Heart left ventricle (tissue), 16 donors: ENCODE measurements around the gene TMEM273. TPM values are rescaled to one million over a fixed set of nuclear protein-coding genes. Genes with fewer than 3 reads are reported as not detected.

Source experiments
- ATAC-seq, 4 donors: fragments of 200-7000 bp; cut with Tn5 transposase; one replicate each; pipeline ENCODE4 v1.9.1; 2020 to 2022; ENCODE audit warnings: moderate library complexity in 4 of 4, mild to moderate bottlenecking in 3 of 4, moderate number of reproducible peaks in 1 of 4
- DNase-seq, 5 donors: peaks; one replicate each; pipeline ENCODE4 v3.0.0-alpha.2; 2020
- H3K27ac ChIP-seq, 12 donors: fragments of 200-600 bp; sonication (generic) in 4 of 12; one replicate each; pipeline versions ENCODE4 v1.5.0 to v1.8.0; 2016 to 2022; ENCODE audit warnings: mild to moderate bottlenecking in 2 of 12
- H3K27me3 ChIP-seq, 9 donors: fragments of 200-600 bp; sonication (generic) in 2 of 9; one replicate each; pipeline versions ENCODE4 v1.5.1 to v1.8.0; 2016 to 2022; ENCODE audit warnings: mild to moderate bottlenecking in 3 of 9
- H3K36me3 ChIP-seq, 9 donors: fragments of 200-600 bp; sonication (generic) in 2 of 9; one replicate each; pipeline versions ENCODE4 v1.5.0 to v1.8.0; 2018 to 2022; ENCODE audit warnings: mild to moderate bottlenecking in 2 of 9
- H3K4me1 ChIP-seq, 12 donors: fragments of 200-600 bp; sonication (generic) in 4 of 12; one replicate each; pipeline versions ENCODE4 v1.5.0 to v1.8.0; 2016 to 2022; ENCODE audit warnings: mild to moderate bottlenecking in 3 of 12
- H3K4me3 ChIP-seq, 12 donors: fragments of 200-600 bp; sonication (generic) in 4 of 12; one replicate each; pipeline versions ENCODE4 v1.5.0 to v1.8.0; 2017 to 2022; ENCODE audit warnings: mild to moderate bottlenecking in 9 of 12, moderate library complexity in 4 of 12
- H3K9me3 ChIP-seq, 12 donors: fragments of 200-600 bp; sonication (generic) in 4 of 12; one replicate each; pipeline versions ENCODE4 v1.5.0 to v1.8.0; 2016 to 2022; ENCODE audit warnings: mild to moderate bottlenecking in 1 of 12
- CTCF ChIP-seq, 12 donors: fragments of 200-600 bp; sonication (generic) in 4 of 12; IDR thresholded peaks; one replicate each; pipeline versions ENCODE4 v1.5.0 to v1.8.0; 2018 to 2022; ENCODE audit warnings: antibody characterized with exemption in 12 of 12, mild to moderate bottlenecking in 5 of 12
- POLR2A ChIP-seq, 2 donors: fragments of 450-650 bp; IDR thresholded peaks; one replicate each; pipeline ENCODE4 v1.6.1; 2017; ENCODE audit warnings: antibody characterized with exemption in 2 of 2, mild to moderate bottlenecking in 2 of 2, moderate library complexity in 2 of 2
- WGBS, 4 donors: extraction: QIAGEN DNeasy Blood & Tissue Kit in 2 of 4; methylation state at CpG; one replicate each; pipeline versions ENCODE4 v1.1.5 to v1.1.7; 2013 to 2018; 5-methylcytosine and 5-hydroxymethylcytosine counted together
- intact Hi-C, 10 donors: fragments of 100-400 bp; cut with DNase I; formaldehyde crosslinking; loops; one replicate each; pipeline versions ENCODE4 v1.11.1 to v1.14.2; 2022
- polyA plus RNA-seq, 2 donors: library from polyadenylated mRNA; stranded (reverse); fragments of 200-250 nt; gene quantifications; one replicate each; pipeline ENCODE4 v1.2.3, GENCODE V29; 2013
- total RNA-seq, 9 donors: library from RNA; depleted of rRNA in 2 of 9; stranded (reverse); fragments of >200 nt in 2 of 9; fragmentation: NEBNext Ultra II Directional in 3 of 9; extraction: Animal tissue kit (Norgen Biotek cat#: 25700) in 3 of 9; gene quantifications; one replicate each; pipeline versions ENCODE4 v1.1.0 to v1.2.4, GENCODE V29; 2016 to 2023
- donor health status: ischemic (EF 13 %, LVEDD 7.1; RV severe dilation, severe dysfunction).
- donor health status: healthy with polysubstance abuse.
- donor health status: DM: no; HTN: yes; CAD: no.
- donor health status: DM: no; HTN: no; CAD: no.
- donor health status: ischemic (EF 25% LVEDD 6.9; RV normal size, moderate dysfunction).
- donor health status: ischemic (EF 25% LVEDD 5.7; RV mildly dilated, moderate dysfunction).
- donor health status: healthy.
- donor health status: DM: yes; HTN: yes; CAD: no.
- donor health status: ischemic (EF 35%, LVEDD 5.7; RV mildly dilated, moderate dysfunction).
- donor health status: nonischemic (EF 11% LVEDD 7.7; RV severe dilation, severe dysfunction).
- donor health status: DM: yes; HTN: yes; CAD: no.
- donor health status: PGD.
- donor health status: ischemic (EF 29% LVEDD 5.4; RV normal size, mild dysfunction).
- donor health status: nonischemic (EF 23%, LVEDD 6.1; RV moderate dilation, normal function).

The TMEM273 gene
- total and polyA plus RNA-seq, 11 donors, result 7.9 to 38.7 (median 16.9) TPM

DNA sequence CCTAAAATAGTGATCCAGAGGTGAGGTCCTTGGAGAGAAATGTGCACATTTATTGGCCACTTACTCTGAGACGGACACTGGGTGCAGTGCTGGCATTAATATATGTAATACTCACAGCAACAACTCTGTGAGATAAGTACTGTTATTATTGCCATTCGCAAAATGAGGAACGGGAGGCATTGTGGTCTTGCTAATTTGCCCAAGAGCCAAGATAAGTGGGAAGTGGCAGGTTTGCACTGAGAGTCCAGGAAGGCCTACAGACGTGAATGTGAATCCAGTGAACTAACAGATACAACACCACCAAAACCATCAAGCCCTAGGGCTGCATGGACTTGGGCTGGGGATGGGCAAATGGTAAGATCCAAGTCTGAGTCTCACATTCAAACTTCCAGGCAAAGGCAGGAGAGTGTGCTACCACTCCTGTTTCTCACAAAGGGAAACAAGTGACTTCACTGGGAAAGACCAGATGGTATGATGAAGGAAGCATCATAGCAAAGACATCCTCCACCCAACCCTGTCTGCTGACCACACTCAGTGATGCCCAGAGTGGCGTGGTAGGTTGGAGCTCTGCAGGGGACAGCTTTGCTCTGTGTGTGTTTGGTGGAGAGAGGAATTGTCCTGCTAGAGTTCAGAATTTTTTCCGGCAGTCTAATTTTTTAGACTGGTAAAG, 19.2 kb downstream of the TMEM273 start:
- Histone ChIP-seq H3K36me3 (peaks cover 0 to 28% (median 9%) of the 10 kb centered on the region in 9 donors), H3K4me1 (peaks cover 0 to 52% (median 8%) of the 10 kb centered on the region in 12 donors), H3K4me3 (no peak overlapping the region), H3K9me3 (no peaks in the 10 kb centered on the region), H3K27me3 (no peaks in the 10 kb centered on the region), H3K27ac (no peak overlapping the region)
- DNase-seq (no peak), ATAC-seq (no peak)
- TF ChIP-seq POLR2A (IDR thresholded peaks at IDR 0.05) (no peak), CTCF (IDR thresholded peaks at IDR 0.05) (no peak)
- intact Hi-C loops, result loop anchor here in 2 of 10 donors (10.0 kb wide), 2 partner anchors 284 to 614 kb away; no protein-coding TSS in a partner anchor
- 89 to 95% (median 93%) methylated on average over 6 of the region's 6 CpGs for WGBS, 4 donors

DNA sequence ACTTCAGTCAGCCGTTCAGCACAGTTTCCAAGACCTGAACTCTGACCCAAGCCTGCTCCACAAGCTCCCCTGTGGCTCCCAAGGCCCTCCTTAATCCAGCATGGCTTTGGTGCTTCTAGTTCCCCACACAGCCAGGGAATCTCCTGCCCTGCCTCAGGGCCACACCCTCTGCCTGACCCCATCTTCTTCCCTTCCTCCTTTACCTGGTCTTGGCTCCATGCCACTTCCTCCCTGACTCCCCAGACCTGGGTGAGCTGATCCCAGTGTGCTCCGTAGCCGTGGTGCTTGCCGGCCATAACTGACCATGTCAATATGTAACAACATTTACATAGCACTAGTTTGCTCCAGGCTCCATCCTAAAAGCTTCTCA, 20.0 kb downstream of the TMEM273 start:
- H3K4me3 ChIP-seq, result no peak overlapping the region
- H3K4me1 ChIP-seq, result peaks cover 0 to 44% (median 8%) of the 10 kb centered on the region in 12 donors
- ATAC-seq (no peak), DNase-seq (no peak)
- peaks cover 0 to 28% (median 9%) of the 10 kb centered on the region in 9 donors for H3K36me3 ChIP-seq
- TF ChIP-seq POLR2A (IDR thresholded peaks at IDR 0.05) (no peak), CTCF (IDR thresholded peaks at IDR 0.05) (no peak)
- no peaks in the 10 kb centered on the region for H3K9me3 ChIP-seq
- no peaks in the 10 kb centered on the region for H3K27me3 ChIP-seq
- intact Hi-C loops, result loop anchor here in 2 of 10 donors (10.0 kb wide), 2 partner anchors 283 to 613 kb away; no protein-coding TSS in a partner anchor
- WGBS, 4 donors, result 82 to 94% (median 88%) methylated on average over 4 of the region's 4 CpGs
- H3K27ac ChIP-seq, result no peak overlapping the region

GRCh38 chr10:49167425-49168170, 20.6 kb downstream of the TMEM273 start:
- H3K9me3 ChIP-seq, result no peaks in the 10 kb centered on the region
- 87 to 90% (median 87%) methylated on average over 11 to 12 of the region's 12 CpGs for WGBS, 4 donors
- no peaks in the 10 kb centered on the region for H3K27me3 ChIP-seq
- H3K36me3 ChIP-seq, result peaks cover 0 to 30% (median 9%) of the 10 kb centered on the region in 9 donors
- no peak overlapping the region for H3K27ac ChIP-seq
- ATAC-seq (no peak), DNase-seq (no peak)
- H3K4me3 ChIP-seq, result no peak overlapping the region
- peaks cover 0 to 39% (median 8%) of the 10 kb centered on the region in 12 donors for H3K4me1 ChIP-seq
- no peak for TF ChIP-seq POLR2A (IDR thresholded peaks at IDR 0.05)
- intact Hi-C loops, result loop anchor here in 2 of 10 donors (10.0 kb wide), 2 partner anchors 283 to 613 kb away; no protein-coding TSS in a partner anchor

- Histone ChIP-seq H3K27ac (no peak overlapping the region), H3K4me1 (peaks cover 0 to 36% (median 8%) of the 10 kb centered on the region in 12 donors), H3K27me3 (no peaks in the 10 kb centered on the region), H3K9me3 (no peaks in the 10 kb centered on the region), H3K36me3 (peaks cover 0 to 32% (median 9%) of the 10 kb centered on the region in 9 donors), H3K4me3 (no peak overlapping the region)
- no peak for DNase-seq
- TF ChIP-seq CTCF (IDR thresholded peaks at IDR 0.05) (no peak), POLR2A (IDR thresholded peaks at IDR 0.05) (no peak)
- intact Hi-C loops, result loop anchor here in 2 of 10 donors (10.0 kb wide), 2 partner anchors 282 to 612 kb away; no protein-coding TSS in a partner anchor
- no peak for ATAC-seq
- 86 to 88% (median 88%) methylated on average over 13 to 14 of the region's 14 CpGs for WGBS, 4 donors
These were observed 21.4 kb downstream of the TMEM273 start for GRCh38 chr10:49166484-49167400.
